HG02610 (cell line): ENCODE results near the gene TIAM2.
A peak's percentile ranks its signal among the peaks of the same experiment; 100 is the strongest.
"Not testable (repeated sequence)": the region's sequence is repeated elsewhere in the genome, so short reads cannot be mapped to it uniquely, and the experiment has no call there.

ENCODE experiments used
- ATAC-seq: cut with Tn5 transposase; IDR thresholded peaks from one replicate; pipeline ENCODE4 v1.9.1; 2021; ENCODE audit warnings: mild to moderate bottlenecking, moderate library complexity; ENCODE audit not compliant: unreplicated experiment

TIAM2 gene

DNA sequence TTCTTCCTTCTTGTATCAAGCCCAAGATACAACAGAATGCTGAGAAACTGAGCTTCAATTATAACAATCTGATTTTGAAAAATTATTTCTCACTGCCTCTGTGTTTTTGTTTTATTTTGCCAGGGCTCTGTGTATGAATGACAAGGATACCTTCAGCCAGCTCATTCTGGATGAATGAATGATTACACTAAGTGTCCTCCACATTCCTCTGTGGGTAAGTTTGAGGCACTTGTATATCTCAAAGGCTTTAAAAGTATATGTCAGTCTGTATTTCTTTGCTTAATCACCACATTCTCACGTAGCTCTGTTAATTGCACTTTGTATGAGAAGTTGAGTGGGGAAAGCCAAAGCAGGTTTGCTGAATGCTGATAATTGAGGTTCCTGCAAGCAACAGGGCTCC is 95.1 kb downstream of the TIAM2 start:
- ATAC-seq = no peak

DNA sequence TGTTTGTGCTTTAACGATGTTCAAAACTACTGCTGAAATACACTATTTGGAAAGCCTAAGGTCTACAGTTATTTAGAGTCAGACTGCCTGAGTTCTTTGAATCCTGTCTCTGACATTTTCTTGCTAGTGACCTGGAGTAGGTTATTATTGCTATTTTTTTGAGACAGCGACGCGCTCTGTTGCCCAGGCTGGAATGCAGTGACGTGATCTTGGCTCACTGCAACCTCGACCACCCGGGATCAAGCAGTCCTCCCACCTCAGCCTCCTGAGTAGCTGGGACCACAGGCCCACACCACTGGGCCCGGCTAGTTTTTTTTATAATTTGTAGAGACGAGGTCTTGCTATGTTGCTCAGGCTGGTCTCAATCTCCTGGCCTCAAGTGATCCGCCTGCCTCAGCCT is 96.6 kb downstream of the TIAM2 start:
- no peak for ATAC-seq

DNA sequence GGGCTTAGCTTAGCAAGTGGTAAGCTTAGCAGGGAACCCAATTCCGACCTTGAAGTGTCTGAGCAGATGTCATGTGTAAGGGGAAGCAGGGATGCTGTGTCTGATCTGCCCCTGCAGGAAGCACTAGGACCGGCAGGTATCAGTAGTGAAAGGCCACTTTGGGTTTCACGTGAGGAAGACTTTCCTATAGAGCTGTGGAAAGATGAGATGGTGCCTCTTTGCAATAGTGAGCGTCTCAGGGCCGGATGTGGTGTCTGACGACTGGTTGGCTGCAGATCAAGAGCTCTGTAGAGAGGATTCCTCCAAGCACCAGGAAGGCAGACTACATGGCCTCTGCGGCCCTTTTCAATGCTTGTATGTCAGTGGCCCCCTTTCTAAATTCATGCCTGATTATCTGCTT is 98.3 kb downstream of the TIAM2 start:
- ATAC-seq = no peak

DNA sequence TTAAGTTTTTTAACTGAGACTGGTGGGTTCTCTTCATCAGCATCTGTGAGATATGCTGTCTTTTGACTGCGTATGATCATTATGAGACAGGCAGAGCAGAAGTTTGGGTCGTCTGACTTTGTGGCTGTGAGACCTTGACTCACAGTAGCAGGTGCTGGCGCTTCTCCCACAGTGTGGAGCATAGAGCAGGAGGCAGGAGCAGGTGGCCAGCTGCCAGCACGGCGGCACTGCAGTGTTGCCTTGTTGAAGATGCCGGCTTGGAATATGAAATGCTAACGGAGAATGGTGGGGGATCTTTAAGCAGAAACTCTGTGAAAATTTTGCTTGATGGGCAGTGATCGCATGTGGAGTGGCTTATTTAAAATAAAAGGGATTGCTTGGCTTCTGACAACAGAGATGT is 105.0 kb downstream of the TIAM2 start:
- no peak for ATAC-seq

- ATAC-seq = no peak
These were observed 105.5 kb downstream of the TIAM2 start for GRCh38 chr6:155100591-155100990.

DNA sequence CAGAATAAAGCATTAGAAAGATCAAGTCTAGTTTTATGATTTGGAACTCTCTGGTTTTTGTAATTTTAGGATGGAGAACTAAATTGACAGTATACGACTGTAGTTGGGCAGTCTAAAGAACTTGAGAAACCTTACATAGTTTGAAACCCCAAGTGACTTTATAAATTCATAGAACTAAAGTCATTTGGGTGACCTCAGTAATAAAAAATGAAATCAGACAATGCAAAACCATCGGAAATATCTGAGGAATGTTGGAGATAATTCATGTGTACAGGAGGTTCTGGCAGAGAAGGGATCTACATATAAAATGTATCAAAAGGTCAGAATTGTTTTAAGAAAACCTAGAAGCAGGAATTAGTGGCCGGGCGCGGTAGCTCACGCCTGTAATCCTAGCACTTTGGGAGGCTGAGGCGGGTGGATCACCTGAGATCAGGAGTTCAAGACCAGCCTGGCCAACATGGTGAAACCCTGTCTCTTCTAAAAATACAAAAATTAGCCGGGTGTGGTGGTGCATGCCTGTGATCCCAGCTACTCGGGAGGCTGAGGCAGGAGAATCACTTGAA is 108.0 kb downstream of the TIAM2 start:
- ATAC-seq = not testable (repeated sequence)

- ATAC-seq = peak; percentile 57
These were observed 108.8 kb downstream of the TIAM2 start for GRCh38 chr6:155103816-155104366.

GRCh38 chr6:155106456-155107115 is 111.5 kb downstream of the TIAM2 start:
- no peak for ATAC-seq

GRCh38 chr6:155107432-155108069 is 112.4 kb downstream of the TIAM2 start:
- ATAC-seq = no peak

DNA sequence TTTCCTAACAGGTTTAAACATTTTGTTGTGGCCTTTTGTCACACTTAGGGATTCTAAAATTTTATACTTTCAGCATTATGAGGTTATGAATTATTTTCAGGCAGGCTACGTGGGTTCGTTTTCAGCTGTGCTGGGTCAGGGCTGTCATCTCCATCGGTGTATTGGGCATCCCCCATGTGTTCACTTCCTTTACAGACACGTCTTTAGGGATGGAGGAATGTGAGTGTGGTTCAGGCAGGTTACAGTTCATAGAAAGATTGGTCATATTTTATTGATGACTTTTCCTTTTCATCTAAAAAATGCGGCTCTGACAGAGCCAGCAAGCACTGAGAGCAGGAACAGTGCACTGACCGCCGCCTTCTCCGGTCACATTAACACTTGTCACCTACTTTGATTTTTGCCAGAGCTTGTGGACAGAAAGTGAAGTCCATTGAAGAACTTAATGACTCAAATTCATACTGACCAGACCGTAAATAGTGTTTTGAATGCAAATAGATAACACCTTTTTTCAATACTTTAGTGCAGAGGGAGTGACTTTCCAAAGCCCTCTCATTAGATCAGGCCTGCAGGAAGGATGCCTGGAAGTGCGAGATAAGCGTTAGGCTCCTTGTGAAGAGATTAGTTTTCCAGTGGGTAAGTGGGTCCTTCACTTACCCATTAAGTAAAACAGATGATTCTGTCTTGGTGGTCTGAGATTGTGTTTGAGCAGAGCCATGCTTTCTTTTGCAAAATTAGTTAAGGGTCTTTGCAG is 113.1 kb downstream of the TIAM2 start:
- ATAC-seq = no peak

- ATAC-seq = no peak
These were observed 115.6 kb downstream of the TIAM2 start for GRCh38 chr6:155110721-155111120.

DNA sequence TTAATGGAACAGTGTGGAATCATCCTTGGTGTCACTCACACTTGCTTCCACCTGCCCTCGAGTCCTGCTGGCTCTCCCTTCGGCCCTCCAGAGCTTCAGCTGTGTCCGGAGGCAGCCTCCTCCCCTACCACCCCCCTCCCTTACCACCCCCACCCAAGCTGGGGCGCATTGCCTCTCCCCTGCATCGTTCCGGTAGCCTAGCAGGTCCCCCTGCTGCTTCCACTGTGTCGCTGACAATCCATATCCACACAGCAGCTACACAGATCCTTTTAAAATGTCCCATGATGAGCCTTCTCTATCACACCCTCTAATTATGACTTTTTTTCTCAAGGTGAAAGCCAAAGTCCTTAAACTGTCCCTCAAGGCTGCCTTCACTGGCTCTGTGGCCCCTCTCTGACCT is 117.6 kb downstream of the TIAM2 start:
- ATAC-seq = no peak

DNA sequence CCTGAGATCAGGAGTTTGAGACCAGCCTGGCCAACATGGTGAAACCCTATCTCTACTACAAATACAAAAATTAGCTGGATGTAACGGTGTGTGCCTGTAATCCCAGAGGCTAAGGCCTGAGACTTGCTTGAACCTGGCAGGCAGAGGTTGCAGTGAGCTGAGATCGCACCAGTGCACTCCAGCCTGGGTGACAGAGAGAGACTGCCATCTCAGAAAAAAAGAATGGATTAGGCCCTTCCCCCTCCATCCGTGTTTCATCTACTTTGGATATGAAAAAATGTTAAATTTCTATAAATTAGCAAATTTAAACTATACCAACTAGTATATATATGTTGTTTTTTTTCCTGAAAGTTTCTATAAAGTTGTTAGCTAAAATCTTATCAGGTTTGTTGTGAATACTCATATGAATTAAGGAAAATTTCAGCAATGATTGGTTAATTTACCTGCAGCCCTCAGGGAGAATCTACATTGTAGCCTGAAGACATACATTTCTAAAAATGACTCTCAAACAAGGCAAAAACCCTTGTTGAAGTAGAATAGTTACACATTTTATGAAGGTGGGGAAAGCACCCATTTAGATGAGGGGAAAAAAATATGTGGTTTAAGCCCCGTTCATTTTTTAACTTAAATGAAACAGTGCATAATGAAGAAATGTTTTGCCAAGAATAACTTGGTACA is 120.9 kb downstream of the TIAM2 start:
- peak; percentile 71 for ATAC-seq

DNA sequence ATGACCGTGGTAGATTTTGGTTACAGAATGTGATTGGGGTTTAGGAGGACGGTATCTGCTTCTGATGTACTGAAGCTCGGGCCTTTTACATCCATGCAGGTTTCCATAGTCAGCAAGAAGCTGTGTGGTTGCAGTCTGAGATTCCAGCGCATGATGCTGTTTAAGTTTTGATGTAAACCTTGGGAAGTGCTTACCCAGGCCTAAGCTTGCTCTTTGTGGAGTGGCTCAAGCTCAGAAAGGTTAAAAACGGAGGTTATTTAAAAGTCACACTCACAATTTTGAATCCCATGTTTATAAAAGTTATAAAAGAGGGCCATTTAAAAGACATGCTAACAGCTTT is 121.4 kb downstream of the TIAM2 start:
- ATAC-seq = no peak

GRCh38 chr6:155117256-155117655 is 122.1 kb downstream of the TIAM2 start:
- no peak for ATAC-seq

DNA sequence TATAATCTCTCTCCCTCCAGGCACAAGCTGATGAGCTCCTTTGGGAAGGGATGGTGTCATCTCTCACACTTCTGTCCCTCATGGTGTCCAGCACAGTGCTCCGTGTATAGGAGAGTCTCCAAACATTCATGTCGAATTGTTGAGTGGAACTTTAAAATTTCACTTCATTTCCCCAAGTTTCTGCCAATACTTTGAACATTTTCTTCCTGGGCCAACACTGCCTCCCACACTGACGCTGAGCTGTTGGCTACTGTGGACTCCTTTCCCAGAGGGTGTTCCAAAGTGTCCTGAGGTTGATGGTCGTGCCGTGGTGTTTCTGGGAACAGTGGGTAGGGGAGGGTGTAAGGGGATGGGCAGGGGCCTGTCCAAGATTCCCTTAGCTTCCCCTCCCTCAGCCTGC is 122.7 kb downstream of the TIAM2 start:
- no peak for ATAC-seq

- not testable (repeated sequence) for ATAC-seq
These were observed 124.1 kb downstream of the TIAM2 start for GRCh38 chr6:155119201-155119600.

DNA sequence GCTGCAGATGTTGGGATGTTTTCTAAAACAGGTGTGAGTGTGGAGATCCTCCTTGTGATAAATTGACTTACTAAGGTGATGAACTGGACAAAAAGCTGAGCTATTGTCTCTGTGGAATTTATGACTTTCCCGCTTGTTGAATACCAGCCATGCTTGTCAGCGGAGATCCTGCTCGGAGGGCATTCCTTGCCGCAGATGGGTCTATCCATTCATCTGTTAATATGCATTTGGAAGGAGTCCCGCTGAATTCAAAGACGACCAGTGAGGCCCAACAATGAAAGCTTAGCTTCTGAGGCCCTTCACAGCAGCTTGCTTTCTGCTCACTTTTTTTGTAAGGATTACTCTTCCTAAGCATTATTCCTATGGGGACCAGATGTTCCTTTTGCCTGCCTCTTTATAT is 124.9 kb downstream of the TIAM2 start:
- ATAC-seq = no peak

- no peak for ATAC-seq
These were observed 126.2 kb downstream of the TIAM2 start for GRCh38 chr6:155121294-155121693.

- ATAC-seq = no peak
These were observed 126.6 kb downstream of the TIAM2 start for GRCh38 chr6:155121699-155122098.
